OCI-LY7 (cell line): ENCODE measurements around the gene CMAS.

Experiments used
- CTCF ChIP-seq: fragments of 200-600 bp; sonication (generic); conservative IDR thresholded peaks from 2 replicates; pipeline ENCODE4 v1.5.1; 2014; ENCODE audit warnings: mild to moderate bottlenecking, antibody characterized with exemption, low read length, moderate library complexity, mixed read lengths
- EZH2phosphoT487 ChIP-seq: fragments of 200-600 bp; sonication (generic); IDR thresholded peaks from 2 replicates; pipeline ENCODE4 v1.6.1; 2018; ENCODE audit warnings: low read depth, borderline replicate concordance, mild to moderate bottlenecking, mixed run types, antibody characterized with exemption, low read length, moderate library complexity, mixed read lengths

DNA sequence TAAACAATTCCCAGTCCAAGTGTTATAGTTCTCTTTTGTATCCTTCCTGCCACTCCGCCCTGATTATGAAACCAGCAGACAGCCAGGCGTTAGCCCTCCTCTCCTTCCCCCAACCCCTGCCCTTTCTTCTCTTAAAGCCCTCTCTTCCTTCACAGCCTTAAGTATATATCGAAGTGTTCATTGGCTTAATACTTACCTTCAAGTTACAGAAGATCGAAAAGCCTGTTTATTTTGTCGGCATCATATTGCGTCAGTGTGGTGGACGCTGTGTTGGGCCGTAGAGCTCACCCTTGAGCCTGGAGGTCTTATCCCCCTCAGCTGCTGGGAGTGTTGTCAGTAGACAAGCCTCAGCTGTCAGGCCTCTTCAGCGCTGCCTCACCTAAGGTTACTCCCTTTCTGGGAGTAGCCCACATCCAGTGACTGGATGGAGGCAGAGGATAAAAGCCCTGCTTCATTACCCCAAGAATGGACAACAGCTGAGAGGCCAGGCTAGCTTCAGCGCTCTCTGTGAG, 36.2 kb downstream of the CMAS start:
- TF ChIP-seq CTCF (no peak), EZH2phosphoT487 (no peak)
